GM10847 (cell line): ENCODE data around the gene PCLO.

Experiments
- POLR2A ChIP-seq: IDR thresholded peaks from 2 replicates; pipeline ENCODE4 v1.6.1; 2011; ENCODE audit not compliant: insufficient read length; ENCODE audit errors: extremely low read depth

Gene PCLO

GRCh38 chr7:83162402-83163256 lies at the start of gene PCLO:
PCLO (minus strand) TSS chr7:83162884; CDS start chr7:83162592, 292 bp downstream.
- TF ChIP-seq POLR2A: no peak

- no peak for TF ChIP-seq POLR2A
These were observed 49.0 kb upstream of the PCLO start for GRCh38 chr7:83211685-83212084.

GRCh38 chr7:83210479-83210878 lies 47.8 kb upstream of the PCLO start:
- TF ChIP-seq POLR2A: no peak

DNA sequence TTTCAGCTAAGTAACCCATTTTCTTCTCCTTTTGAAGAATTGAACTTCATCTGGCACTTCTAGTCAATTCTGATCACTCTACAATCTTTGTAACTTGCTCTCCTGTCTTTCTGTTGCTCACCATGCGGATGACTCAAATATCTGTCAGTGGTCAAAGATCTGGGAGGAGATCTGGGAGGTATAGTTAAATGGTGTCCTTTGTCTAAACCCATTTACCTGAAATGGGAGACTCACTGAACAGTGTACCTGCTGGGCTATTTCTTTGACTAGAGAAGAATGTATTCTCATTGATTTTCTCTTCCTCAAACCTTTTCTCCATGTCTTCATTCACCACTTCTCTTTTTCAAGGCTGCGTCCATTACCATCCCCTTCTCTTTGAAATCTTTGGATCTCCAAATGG lies 42.0 kb upstream of the PCLO start:
- TF ChIP-seq POLR2A: no peak

DNA sequence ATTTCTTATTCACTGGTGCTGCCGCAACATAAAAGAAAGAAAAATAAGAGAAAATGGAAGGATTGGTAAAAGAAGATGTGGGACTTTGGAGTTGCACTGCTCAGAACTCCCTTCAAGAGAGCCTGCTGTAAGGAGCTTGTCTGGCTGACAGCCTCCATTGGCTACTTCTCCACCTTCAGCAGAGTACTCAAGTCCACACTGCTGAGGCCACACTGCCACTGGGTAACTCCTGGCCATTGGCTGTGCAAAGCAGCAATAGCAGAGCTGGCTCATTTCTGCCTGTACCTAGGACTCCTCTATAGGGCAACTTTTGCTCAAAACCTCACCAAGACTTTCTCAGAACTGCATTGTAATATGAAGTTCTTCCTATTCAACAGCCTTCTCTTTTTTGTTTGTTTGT lies 38.7 kb upstream of the PCLO start:
- TF ChIP-seq POLR2A: no peak

- no peak for TF ChIP-seq POLR2A
These were observed 28.1 kb upstream of the PCLO start for GRCh38 chr7:83190659-83191389.

DNA sequence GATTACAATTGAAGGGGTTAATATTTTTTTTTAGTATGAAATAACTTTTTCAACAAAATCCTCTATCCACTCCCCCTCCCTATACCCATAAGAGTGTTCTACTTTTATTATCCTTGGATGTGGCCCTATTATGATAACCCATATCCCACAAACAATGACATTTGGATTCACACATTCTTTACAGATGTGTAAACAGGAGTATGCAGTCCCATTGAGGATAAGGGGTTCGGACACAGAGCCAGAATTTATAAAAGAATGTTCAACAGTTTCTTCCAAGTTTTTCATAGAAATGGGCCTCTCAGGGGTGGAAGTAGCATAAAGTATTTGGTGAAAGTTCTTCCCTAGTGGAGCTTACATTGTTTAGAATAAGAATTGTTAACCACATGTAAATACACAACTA lies 16.1 kb upstream of the PCLO start:
- TF ChIP-seq POLR2A: no peak

DNA sequence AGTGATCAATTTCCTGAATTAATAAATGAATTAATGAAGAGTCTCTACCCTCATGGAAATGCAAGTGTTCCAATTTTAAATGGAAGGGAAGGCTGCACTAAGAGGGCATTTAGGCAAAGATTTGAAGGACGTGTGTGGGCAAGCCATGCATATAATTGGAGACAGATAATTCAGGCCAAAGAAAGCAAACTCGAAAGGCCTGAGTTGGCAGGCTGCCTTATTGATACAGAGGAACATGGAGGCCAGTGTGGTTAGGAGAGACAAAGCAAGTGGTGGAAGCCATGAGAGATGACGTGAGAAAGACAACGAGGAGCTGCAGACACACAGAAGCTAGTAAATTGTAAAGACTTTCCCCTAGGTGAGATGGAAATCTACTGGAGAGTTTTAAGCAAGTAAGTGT lies 15.4 kb upstream of the PCLO start:
- TF ChIP-seq POLR2A: no peak

- TF ChIP-seq POLR2A: no peak
These were observed 11.0 kb upstream of the PCLO start for GRCh38 chr7:83173664-83174063.

GRCh38 chr7:83166781-83167180 lies 4.1 kb upstream of the PCLO start:
- no peak for TF ChIP-seq POLR2A

- no peak for TF ChIP-seq POLR2A
These were observed 734 bp downstream of the PCLO start for GRCh38 chr7:83161899-83162401.

- no peak for TF ChIP-seq POLR2A
These were observed 1.5 kb downstream of the PCLO start for GRCh38 chr7:83161186-83161585.

DNA sequence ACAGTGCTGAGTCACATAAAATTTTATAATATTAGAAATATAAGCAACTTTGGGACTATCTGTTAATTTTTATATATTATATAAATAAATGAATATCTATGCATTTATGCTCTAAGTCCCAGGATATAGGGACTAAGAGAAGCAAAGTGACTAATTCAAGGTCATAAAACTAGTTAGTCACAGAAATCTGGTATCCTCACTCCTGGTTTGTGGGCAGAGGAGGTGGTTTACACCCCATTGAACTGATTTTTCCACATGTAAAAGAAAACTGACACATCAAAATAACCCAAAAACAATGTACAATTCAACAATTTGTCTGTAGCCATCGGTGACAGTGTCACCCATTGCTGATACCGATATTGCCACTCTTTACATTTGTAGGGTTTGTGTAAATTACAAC lies 3.0 kb downstream of the PCLO start:
- TF ChIP-seq POLR2A: no peak

DNA sequence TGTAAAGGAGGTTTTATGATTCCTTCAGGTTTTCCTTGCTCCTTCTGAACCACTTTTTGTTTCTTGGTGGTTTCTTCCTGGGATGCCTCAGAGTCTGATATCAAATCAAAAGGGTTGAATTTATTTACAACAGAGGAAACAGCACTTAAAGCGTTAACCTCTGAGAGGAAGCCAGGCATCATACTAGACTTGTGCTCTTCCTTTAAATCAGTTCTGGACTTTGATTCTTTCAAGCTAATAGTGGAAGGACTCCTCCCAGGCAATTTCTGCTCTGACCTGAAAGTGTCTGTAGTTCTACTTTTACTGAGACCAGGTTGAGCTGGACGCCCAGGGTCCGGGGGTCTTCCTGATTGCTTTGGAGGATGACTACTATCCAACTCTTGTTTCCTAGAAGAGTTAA lies 6.7 kb downstream of the PCLO start:
- TF ChIP-seq POLR2A: no peak

- TF ChIP-seq POLR2A: no peak
These were observed 7.3 kb downstream of the PCLO start for GRCh38 chr7:83155407-83155806.

GRCh38 chr7:83153419-83153818 lies 9.3 kb downstream of the PCLO start:
- TF ChIP-seq POLR2A: no peak
